Astrocyte of the spinal cord (primary cell): ENCODE data around the gene IGLL5.

Experiments used
- DNase-seq: peaks from one replicate; pipeline ENCODE4 v3.0.0; 2011; ENCODE audit warnings: low read depth, low spot score
- H3K4me3 ChIP-seq: 2 replicates; pipeline ENCODE4 v1.5.1; 2011; ENCODE audit warnings: low read depth, mild to moderate bottlenecking, low read length, moderate library complexity
- CTCF ChIP-seq: IDR thresholded peaks from 2 replicates; pipeline ENCODE4 v1.5.1; 2012; ENCODE audit warnings: low read depth, mild to moderate bottlenecking, low read length, inconsistent platforms
- in situ Hi-C: cut with HindIII; loops from 2 replicates; pipeline ENCODE4 v1.10.0; 2017; ENCODE audit warnings: low sequenced_read_pairs

IGLL5 gene

GRCh38 chr22:22922954-22923319, 35.3 kb downstream of the IGLL5 start:
- TF ChIP-seq CTCF = no peak
- DNase-seq = no peak
- H3K4me3 ChIP-seq = no peak overlapping the region
- in situ Hi-C loops = no loop called here

GRCh38 chr22:22923379-22923778, 35.8 kb downstream of the IGLL5 start:
- H3K4me3 ChIP-seq = no peak overlapping the region
- no peak for TF ChIP-seq CTCF
- in situ Hi-C loops = no loop called here
- DNase-seq = no peak

- no peak for DNase-seq
- TF ChIP-seq CTCF = no peak
- no peak overlapping the region for H3K4me3 ChIP-seq
- in situ Hi-C loops = no loop called here
These were observed 36.3 kb downstream of the IGLL5 start for GRCh38 chr22:22923930-22924329.

- in situ Hi-C loops = no loop called here
- TF ChIP-seq CTCF = no peak
- DNase-seq = no peak
- no peak overlapping the region for H3K4me3 ChIP-seq
These were observed 36.9 kb downstream of the IGLL5 start for GRCh38 chr22:22924369-22925145.

DNA sequence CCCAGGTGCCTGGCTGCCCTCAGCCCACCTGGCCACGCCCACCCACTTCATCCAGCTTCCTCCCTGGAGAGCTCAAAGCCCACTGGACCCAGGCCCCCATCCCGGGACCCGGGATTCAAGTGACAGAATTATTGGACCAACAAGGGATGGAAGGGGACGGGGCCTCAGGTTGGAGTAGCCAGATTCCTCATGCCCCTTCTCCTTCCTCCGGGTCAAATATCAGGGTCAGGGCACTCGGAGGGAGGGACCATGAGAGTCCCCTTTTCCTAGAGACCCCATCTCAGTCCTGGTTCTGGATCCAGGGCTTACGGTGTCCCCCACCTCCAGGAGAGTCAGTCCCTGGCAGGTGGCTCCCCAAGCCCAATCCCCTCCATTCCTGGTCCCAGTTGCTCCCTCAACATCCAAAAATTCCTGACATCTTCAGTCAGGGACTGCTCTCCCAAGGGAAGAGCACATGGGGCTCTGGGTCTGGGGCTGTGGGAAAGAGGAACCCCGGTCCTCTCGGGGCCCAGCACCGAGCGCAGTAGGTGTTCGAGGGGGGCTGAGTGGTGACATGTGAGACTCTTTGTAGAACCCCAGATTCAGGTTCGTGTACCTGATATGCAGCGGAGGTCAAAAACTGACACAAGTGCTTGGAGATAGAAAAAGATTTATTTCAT, 37.7 kb downstream of the IGLL5 start:
- no peak for DNase-seq
- no peak overlapping the region for H3K4me3 ChIP-seq
- in situ Hi-C loops = no loop called here
- no peak for TF ChIP-seq CTCF

DNA sequence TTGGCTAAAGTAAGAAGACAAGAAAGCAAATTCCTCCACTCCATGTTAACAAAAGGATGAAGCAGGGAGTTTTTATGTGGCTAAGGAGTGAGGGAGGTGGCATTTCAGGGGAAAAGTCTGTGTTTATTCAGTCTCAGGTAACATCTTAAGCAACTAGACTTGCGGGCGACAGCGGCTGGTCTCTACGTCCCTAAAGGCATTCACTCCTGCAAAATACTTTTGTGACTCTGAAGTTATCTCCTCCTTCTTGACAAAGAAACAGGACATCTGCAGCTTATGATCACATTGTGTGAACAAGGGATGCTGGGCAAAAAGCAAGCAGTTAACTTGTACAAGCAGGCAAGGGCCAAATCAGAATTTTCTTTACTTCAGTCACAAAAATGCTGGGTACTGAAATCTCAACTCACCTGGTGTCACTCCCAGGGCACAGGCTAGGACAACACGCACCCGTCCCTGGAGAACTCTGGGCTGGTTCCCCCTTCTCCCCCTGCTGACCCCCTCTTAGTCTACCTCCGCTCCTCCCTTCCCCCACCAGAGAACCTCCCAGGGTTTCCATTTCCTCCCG, 38.3 kb downstream of the IGLL5 start:
- H3K4me3 ChIP-seq = no peak overlapping the region
- in situ Hi-C loops = no loop called here
- DNase-seq = no peak
- TF ChIP-seq CTCF = no peak
